ENCODE data around the gene DIP2A.
"Not testable (repeated sequence)": the region's sequence is repeated elsewhere in the genome, so short reads cannot be mapped to it uniquely, and the experiment has no call there.

Gene DIP2A

DNA sequence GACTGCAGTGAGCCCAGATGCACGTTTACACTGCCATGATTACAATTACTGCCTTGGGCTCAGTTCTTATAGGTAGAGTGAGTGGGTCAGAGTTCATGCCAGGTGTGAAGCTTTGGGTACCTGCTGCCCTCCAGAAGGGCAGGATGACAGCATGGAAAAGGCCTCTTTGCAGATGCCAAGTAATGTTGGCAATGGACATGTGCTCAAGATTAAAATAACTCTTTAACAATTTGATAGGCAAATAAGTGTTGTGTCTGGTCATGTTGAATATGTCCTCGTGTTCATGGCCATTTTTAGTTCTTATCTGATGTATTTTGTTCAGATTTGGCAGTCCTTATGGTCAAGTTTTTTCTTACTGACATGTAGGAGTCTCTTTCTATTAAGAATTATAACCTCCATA, 111.4 kb downstream of the DIP2A start:
- no peak for ATAC-seq (ENCODE audit: insufficient read depth, low read depth)
- no peak for DNase-seq
- no peaks in the 10 kb centered on the region for H4K20me1 ChIP-seq (ENCODE audit: insufficient read depth, low read length)
- no peak overlapping the region for H3K4me3 ChIP-seq (ENCODE audit: low read depth in 1 of 2, low read length in 2 of 2)
- H3K4me1 ChIP-seq (ENCODE audit: insufficient read depth, low read length) = no peaks in the 10 kb centered on the region
- H3K9ac ChIP-seq (ENCODE audit: low read depth, low read length) = no peak overlapping the region
- TF ChIP-seq CTCF (IDR thresholded peaks at IDR 0.05; ENCODE audit: borderline replicate concordance, extremely low read depth, low read length, poor library complexity, severe bottlenecking) = no peak
- TF ChIP-seq EZH2 (IDR thresholded peaks at IDR 0.05; ENCODE audit: borderline replicate concordance, low read depth, low read length, severe bottlenecking) = no peak
- H3K27me3 ChIP-seq (ENCODE audit: insufficient read depth, low read length, poor library complexity) = no peaks in the 10 kb centered on the region
- no peak overlapping the region for H3K4me2 ChIP-seq (ENCODE audit: insufficient read depth, low read length)
- H3K36me3 ChIP-seq (ENCODE audit: insufficient read depth, low read length) = peaks cover 67% of the 10 kb centered on the region
- no peak overlapping the region for H3K27ac ChIP-seq (ENCODE audit: low read length)
- no peaks in the 10 kb centered on the region for H3K9me3 ChIP-seq (ENCODE audit: insufficient read depth, low read length, severe bottlenecking)
- no peaks in the 10 kb centered on the region for H3K79me2 ChIP-seq (ENCODE audit: insufficient read depth, low read length)
- no peak overlapping the region for H2AFZ ChIP-seq (ENCODE audit: low read depth, low read length)

GRCh38 chr21:46570631-46571030, 111.9 kb downstream of the DIP2A start:
- Histone ChIP-seq H3K9ac (ENCODE audit: low read depth, low read length) (no peak overlapping the region), H3K4me2 (ENCODE audit: insufficient read depth, low read length) (no peak overlapping the region), H3K79me2 (ENCODE audit: insufficient read depth, low read length) (no peaks in the 10 kb centered on the region), H4K20me1 (ENCODE audit: insufficient read depth, low read length) (no peaks in the 10 kb centered on the region), H3K9me3 (ENCODE audit: insufficient read depth, low read length, severe bottlenecking) (no peaks in the 10 kb centered on the region), H3K36me3 (ENCODE audit: insufficient read depth, low read length) (peaks cover 65% of the 10 kb centered on the region), H3K27me3 (ENCODE audit: insufficient read depth, low read length, poor library complexity) (no peaks in the 10 kb centered on the region), H3K27ac (ENCODE audit: low read length) (no peak overlapping the region), H3K4me1 (ENCODE audit: insufficient read depth, low read length) (no peaks in the 10 kb centered on the region), H3K4me3 (ENCODE audit: low read depth in 1 of 2, low read length in 2 of 2) (no peak overlapping the region), H2AFZ (ENCODE audit: low read depth, low read length) (no peak overlapping the region)
- no peak for DNase-seq
- TF ChIP-seq CTCF (IDR thresholded peaks at IDR 0.05; ENCODE audit: borderline replicate concordance, extremely low read depth, low read length, poor library complexity, severe bottlenecking) (no peak), EZH2 (IDR thresholded peaks at IDR 0.05; ENCODE audit: borderline replicate concordance, low read depth, low read length, severe bottlenecking) (no peak)
- no peak for ATAC-seq (ENCODE audit: insufficient read depth, low read depth)

GRCh38 chr21:46572850-46573249, 114.2 kb downstream of the DIP2A start:
- Histone ChIP-seq H3K79me2 (ENCODE audit: insufficient read depth, low read length) (no peaks in the 10 kb centered on the region), H2AFZ (ENCODE audit: low read depth, low read length) (no peak overlapping the region), H3K27me3 (ENCODE audit: insufficient read depth, low read length, poor library complexity) (no peaks in the 10 kb centered on the region), H4K20me1 (ENCODE audit: insufficient read depth, low read length) (no peaks in the 10 kb centered on the region), H3K4me1 (ENCODE audit: insufficient read depth, low read length) (no peaks in the 10 kb centered on the region), H3K9me3 (ENCODE audit: insufficient read depth, low read length, severe bottlenecking) (no peaks in the 10 kb centered on the region), H3K9ac (ENCODE audit: low read depth, low read length) (no peak overlapping the region), H3K4me3 (ENCODE audit: low read depth in 1 of 2, low read length in 2 of 2) (no peak overlapping the region), H3K27ac (ENCODE audit: low read length) (no peak overlapping the region), H3K4me2 (ENCODE audit: insufficient read depth, low read length) (no peak overlapping the region), H3K36me3 (ENCODE audit: insufficient read depth, low read length) (peaks cover 42% of the 10 kb centered on the region)
- TF ChIP-seq EZH2 (IDR thresholded peaks at IDR 0.05; ENCODE audit: borderline replicate concordance, low read depth, low read length, severe bottlenecking) = no peak
- TF ChIP-seq CTCF (IDR thresholded peaks at IDR 0.05; ENCODE audit: borderline replicate concordance, extremely low read depth, low read length, poor library complexity, severe bottlenecking) = no peak
- DNase-seq (no peak), ATAC-seq (ENCODE audit: insufficient read depth, low read depth) (no peak)

- not testable (repeated sequence) for H3K79me2 ChIP-seq (ENCODE audit: insufficient read depth, low read length); H3K4me2 ChIP-seq (ENCODE audit: insufficient read depth, low read length); H2AFZ ChIP-seq (ENCODE audit: low read depth, low read length); H3K9me3 ChIP-seq (ENCODE audit: insufficient read depth, low read length, severe bottlenecking); H3K36me3 ChIP-seq (ENCODE audit: insufficient read depth, low read length); H4K20me1 ChIP-seq (ENCODE audit: insufficient read depth, low read length); H3K9ac ChIP-seq (ENCODE audit: low read depth, low read length); H3K4me3 ChIP-seq (ENCODE audit: low read depth in 1 of 2, low read length in 2 of 2); H3K4me1 ChIP-seq (ENCODE audit: insufficient read depth, low read length); ATAC-seq (ENCODE audit: insufficient read depth, low read depth); H3K27me3 ChIP-seq (ENCODE audit: insufficient read depth, low read length, poor library complexity); DNase-seq; H3K27ac ChIP-seq (ENCODE audit: low read length)
Observed at GRCh38 chr21:46577786-46578185, 119.1 kb downstream of the DIP2A start.

DNA sequence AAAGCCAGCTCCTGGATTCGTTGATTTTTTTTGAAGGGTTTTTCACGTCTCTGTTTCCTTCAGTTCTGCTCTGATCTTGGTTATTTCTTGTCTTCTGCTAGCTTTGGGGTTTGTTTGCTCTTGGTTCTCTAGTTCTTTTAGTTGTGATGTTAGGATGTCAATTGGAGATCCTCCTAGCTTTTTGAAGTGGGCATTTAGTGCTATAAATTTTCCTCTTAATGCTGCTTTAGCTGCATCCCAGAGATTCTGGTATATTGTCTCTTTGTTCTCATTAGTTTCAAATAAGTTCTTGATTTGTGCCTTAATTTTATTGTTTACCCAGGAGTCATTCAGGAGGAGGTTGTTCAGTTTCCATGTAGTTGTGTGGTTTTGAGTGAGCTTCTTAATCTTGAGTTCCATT, 120.7 kb downstream of the DIP2A start:
- not testable (repeated sequence) for H3K9ac ChIP-seq (ENCODE audit: low read depth, low read length); H2AFZ ChIP-seq (ENCODE audit: low read depth, low read length); ATAC-seq (ENCODE audit: insufficient read depth, low read depth); H3K79me2 ChIP-seq (ENCODE audit: insufficient read depth, low read length); DNase-seq; H3K27me3 ChIP-seq (ENCODE audit: insufficient read depth, low read length, poor library complexity); H3K4me2 ChIP-seq (ENCODE audit: insufficient read depth, low read length); H3K27ac ChIP-seq (ENCODE audit: low read length); H3K4me1 ChIP-seq (ENCODE audit: insufficient read depth, low read length); H4K20me1 ChIP-seq (ENCODE audit: insufficient read depth, low read length); H3K36me3 ChIP-seq (ENCODE audit: insufficient read depth, low read length); H3K4me3 ChIP-seq (ENCODE audit: low read depth in 1 of 2, low read length in 2 of 2); H3K9me3 ChIP-seq (ENCODE audit: insufficient read depth, low read length, severe bottlenecking)

Measured in DND-41 (cell line).